GM18951 (cell line): ENCODE data around the gene KLHDC8B.

Source experiments
- POLR2A ChIP-seq: IDR thresholded peaks from 4 replicates; pipeline ENCODE4 v1.6.1; 2011; ENCODE audit warnings: mild to moderate bottlenecking; ENCODE audit not compliant: insufficient read length, insufficient read depth; ENCODE audit errors: extremely low read depth
- in situ Hi-C: fragments of 300-500 bp; cut with MboI; formaldehyde crosslinking; loops from one replicate; pipeline ENCODE4 v1.12.0; 2022; ENCODE audit warnings: low sequenced_read_pairs, mixed read lengths, inconsistent platforms; ENCODE audit not compliant: unreplicated experiment

Gene KLHDC8B

DNA sequence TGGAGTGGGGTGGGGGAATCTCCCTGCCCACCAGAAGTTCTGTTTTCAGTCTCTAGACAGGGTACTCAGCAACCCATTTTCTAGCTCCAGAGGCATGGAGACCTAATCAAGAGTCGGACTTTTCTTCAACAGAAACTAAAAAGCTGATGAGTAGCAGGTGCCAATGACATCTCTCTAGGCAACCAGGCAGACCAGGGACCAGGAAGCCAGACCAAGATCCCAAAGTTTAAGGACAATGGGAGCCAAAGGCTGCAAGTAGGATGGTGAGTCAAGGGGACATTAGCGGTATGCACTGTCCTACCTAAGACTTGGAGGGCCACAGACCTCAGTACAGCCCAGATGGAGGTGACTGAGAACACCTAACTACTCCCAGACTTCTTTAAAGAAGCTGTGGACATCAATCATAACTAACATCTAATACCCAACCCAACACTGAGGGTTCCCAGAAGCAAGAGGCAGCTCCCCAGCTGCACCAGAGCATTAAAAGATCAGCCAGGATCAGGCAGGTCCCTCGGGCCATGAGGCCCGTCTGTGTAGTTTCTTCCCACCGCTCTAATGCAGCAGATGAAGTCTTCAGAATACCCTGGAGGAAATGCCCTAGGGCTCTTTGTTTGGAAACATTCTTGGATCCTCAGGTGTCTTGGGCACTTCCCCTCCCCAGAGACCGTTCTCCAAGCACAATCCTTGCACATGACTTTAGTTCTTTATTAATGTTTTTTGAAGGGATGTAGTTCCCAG lies 6.2 kb upstream of the KLHDC8B start:
- in situ Hi-C loops = no loop called here

DNA sequence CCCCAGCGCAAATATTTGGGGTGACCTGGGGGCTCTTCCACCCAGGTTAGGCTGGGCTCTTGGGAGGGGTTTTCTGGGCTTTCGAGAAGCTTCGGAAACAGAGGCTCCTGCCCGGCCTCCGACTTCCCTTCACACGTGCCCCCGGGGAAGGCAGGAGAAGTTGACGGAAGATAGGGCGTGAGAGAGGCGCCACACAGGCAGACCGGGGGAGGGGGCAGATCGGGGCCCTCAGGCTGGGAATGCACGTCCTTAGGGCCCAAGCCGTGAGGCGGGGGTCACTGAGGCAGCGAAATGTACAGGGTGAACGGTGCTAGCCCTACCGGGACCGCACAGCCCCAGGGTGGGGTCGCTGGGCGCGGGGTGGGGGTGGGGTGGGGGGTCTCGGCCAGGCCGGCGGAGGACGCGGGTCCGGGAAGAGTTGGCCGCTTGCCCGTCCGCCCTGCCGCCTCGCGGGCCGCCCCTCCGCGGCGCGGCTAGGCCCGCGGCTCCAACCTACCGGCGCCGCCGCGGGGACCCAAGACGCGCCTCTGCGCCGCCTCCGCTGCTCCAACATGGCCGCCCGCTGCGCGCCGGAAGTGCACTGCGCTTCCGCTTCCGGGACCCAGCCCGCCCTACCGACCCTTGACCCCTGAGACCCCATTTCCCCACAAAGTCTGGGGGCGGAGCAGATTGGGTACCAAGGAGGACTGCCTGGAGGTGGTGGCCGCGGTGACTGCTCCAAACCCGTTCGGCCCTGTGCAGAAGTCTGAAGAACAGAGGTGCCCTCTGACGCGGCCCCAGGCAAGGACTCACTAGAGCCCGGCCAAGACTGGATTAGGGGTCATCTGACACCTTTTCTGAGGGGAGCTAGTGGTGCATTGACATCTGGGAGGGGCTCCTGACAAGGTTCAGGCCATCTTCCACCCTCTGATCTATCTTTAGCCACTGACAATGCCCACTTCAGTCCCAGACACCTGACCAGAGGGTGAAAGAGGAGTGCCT lies 5.3 kb upstream of the KLHDC8B start, which contains the start of gene CCDC71:
CCDC71 (minus strand) TSS at position 561 of the 981 bp plus-strand sequence. CDS start 2,123 bp downstream, outside the sequence.
- in situ Hi-C loops = no loop called here
- peak; percentile 81 for TF ChIP-seq POLR2A

More for the DNA sequence above, 6.2 kb upstream of the KLHDC8B start:
- TF ChIP-seq POLR2A = no peak

DNA sequence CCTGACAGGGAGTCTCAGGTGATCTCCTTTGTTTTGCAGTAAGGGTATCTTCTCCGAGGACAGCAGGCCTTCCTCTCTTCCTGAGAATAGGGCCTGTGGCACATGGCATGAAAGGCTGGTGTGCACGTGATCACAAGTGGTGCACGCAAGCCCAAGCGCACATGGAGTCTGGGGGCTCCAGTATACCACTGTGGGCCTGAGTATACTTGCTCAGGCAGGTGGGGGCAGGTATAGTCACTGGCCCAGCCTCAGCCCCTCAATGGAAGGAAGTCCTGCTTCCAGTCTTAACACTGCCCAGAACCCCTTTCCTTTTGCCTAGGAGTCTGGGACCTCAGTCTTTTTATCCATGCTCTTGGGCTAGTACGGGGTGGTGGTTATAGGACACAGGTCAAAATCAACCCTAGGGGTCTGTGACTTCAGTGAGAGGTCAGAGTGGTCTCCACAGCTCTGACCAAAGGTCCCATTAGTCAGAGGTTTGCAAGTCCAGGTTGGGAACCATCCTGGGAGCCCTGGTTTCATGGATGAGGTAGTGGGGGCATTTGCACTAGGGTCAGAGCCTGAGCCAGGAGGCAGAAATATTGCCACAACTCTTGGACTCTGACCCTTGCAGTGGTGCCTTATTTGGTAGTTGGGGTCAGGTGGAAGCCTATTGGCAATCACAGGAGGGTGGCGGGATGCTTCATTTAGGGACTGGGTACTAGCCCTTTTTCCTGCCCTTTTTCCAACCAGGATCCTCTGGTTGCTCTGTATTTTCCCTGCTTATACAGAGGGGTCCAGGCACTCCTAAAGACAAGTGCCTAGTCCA lies 4.4 kb upstream of the KLHDC8B start:
- no peak for TF ChIP-seq POLR2A
- in situ Hi-C loops = no loop called here

DNA sequence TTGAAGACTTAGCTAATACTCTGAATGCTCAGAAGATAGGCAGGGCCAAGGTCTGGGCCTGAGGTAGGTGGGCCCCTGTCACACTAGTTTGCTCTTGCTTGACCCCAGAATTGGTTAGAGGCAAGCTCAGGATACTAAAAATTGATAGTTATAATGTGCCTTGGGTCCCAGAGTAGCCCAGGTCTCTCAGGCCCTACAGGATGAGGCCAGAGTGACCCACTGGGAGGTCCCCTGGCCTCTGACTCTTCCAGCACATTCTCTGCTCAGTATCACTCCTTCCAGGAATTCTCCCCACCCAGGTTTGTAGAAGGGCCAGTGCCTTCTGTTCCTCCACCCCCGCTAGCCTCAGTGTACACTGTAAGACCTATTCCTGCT lies 667 bp upstream of the KLHDC8B start:
- no peak for TF ChIP-seq POLR2A
- in situ Hi-C loops = loop anchor here (10.0 kb wide), 1 partner anchor 274 kb away; no protein-coding TSS in a partner anchor

DNA sequence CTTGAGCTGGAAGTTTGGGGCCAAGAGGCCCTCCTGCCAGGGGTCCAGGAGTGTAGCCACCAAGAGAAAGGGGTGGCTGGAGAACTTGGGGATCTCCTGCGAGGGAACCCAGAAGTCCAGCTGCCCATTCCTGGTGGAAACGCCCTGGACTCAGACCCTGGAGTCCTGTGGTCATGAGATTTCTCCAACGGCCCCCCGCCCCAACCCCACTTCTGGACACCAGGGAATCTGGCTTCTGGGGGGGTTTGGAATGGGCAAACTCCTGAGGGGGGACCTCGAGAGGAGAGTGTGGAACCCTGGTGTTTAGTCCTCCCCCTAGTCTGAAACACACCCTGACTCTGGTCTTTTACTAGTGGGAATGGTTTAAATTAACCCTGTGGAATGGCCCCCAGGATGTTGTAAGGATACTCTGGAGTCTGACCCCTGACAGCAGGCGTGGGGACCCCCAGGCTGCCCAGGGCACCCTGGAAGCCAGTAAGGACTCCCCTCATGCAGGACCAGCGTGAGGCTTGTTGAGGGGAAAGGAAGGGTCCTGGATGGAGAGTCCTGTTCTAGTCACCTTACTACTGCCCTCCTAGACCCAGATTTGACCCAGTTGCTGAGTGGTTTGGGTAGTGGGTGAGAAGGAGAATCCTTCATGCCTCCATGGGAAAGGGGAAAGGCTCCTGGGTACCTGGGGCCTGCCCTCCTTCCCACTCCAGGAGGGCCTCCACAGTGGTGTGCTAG lies 540 bp downstream of the KLHDC8B start:
- in situ Hi-C loops = loop anchor here (10.0 kb wide), 1 partner anchor 273 kb away; no protein-coding TSS in a partner anchor
- TF ChIP-seq POLR2A = no peak

DNA sequence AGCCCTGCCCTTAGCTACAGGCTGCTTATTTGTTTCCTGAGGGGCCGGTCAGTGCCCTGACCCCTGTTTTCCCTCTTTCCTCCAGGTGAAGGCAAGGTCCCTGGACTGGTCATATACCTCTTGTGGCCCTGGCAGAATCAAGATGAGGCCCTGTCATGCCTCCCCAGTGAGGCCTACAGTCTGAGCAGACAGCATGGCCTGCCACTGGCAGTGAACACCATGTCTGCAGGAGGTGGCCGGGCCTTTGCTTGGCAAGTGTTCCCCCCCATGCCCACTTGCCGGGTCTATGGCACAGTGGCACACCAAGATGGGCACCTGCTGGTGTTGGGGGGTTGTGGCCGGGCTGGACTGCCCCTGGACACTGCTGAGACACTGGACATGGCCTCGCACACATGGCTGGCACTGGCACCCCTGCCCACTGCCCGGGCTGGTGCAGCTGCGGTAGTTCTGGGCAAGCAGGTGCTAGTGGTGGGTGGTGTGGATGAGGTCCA lies 1.2 kb downstream of the KLHDC8B start:
- in situ Hi-C loops = loop anchor here (10.0 kb wide), 1 partner anchor 272 kb away; no protein-coding TSS in a partner anchor
- TF ChIP-seq POLR2A = no peak

DNA sequence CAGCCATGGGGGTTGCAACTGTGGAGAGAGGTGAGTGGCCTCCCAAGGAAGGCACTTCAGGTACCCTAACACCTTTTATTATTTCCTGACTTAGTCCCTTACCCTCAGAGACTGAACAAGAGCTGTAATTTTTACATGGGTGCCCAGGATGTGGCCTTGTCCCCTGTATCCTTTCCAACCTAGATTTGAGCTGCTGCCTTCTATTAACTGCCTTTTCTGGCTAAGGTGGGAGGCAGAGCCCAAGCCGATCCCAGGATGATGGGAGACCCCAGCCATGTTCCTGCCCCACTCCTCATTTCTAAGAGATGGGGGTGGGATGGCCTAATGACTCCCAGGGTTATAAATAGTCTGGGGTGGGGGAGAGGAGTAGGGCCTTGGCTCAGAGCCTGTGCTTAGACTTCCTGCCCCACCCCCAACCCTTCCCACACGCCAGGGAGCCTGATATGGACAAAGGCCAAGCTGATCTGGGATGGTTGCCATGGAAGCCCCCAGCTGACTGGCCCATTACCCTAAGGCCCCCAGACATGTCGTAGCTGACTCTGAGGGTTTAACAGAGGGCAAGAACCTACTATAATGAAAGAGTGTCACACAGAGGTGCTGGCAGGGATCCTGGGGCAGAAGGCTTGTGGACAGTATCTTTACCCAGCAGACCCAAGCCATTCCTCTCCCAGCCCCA lies 1.9 kb downstream of the KLHDC8B start:
- no peak for TF ChIP-seq POLR2A
- in situ Hi-C loops = loop anchor here (10.0 kb wide), 1 partner anchor 272 kb away; no protein-coding TSS in a partner anchor

DNA sequence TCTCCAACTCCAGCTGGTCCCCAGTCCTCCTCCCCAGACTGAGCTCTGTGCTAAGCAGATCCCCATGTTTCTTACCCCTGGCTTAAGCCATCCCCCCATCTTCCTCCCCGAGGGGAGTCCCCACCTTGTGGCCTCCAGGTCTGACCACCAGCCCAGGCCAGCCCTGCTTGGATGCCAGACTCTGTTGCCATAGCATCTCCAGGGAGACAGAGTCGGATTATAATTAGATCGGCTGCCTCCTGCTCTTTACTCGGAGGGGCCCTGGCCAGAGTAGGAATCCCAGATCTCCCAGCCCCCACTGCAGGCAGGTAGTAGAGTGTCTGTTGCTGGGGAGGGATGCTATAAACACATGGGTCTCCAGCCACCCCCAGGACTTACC lies 2.4 kb downstream of the KLHDC8B start:
- no peak for TF ChIP-seq POLR2A
- in situ Hi-C loops = loop anchor here (10.0 kb wide), 1 partner anchor 271 kb away; no protein-coding TSS in a partner anchor

DNA sequence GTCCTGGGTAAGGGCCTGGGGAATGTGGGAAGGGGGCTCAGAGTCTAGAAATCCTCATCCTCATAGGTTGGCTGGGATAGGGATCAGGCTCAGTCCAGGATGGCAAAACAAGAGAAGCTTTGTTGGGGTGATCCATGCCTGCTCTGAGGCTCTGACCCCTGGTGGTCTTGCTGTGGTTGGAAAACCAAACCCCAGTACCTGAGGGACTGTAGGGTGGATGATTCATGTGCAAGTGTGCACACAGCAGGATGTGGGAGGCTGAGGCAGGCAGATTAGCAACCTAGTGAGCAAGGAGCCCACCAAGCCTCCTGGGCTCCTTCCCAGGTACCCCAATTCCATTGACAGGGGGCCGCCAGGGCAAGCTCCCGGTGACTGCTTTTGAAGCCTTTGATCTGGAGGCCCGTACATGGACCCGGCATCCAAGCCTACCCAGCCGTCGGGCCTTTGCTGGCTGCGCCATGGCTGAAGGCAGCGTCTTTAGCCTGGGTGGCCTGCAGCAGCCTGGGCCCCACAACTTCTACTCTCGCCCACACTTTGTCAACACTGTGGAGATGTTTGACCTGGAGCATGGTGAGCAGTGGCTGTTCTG lies 3.1 kb downstream of the KLHDC8B start:
- in situ Hi-C loops = loop anchor here (10.0 kb wide), 1 partner anchor 270 kb away; no protein-coding TSS in a partner anchor

DNA sequence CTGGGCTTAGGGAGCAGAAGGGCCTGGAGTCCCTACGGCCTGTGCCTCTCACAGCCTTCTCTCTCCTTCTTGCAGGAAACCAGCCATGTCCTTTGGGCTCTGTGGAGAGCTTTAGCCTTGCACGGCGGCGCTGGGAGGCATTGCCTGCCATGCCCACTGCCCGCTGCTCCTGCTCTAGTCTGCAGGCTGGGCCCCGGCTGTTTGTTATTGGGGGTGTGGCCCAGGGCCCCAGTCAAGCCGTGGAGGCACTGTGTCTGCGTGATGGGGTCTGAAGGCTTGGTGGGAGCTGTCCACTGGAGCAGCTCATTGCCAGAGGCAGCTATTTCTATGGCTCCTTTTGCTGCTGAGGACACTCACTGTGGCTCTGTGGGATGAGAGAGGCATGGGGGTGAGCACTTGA lies 4.1 kb downstream of the KLHDC8B start:
- in situ Hi-C loops = loop anchor here (10.0 kb wide), 1 partner anchor 269 kb away; no protein-coding TSS in a partner anchor
- TF ChIP-seq POLR2A = no peak

More for the DNA sequence above, 3.1 kb downstream of the KLHDC8B start:
- no peak for TF ChIP-seq POLR2A

DNA sequence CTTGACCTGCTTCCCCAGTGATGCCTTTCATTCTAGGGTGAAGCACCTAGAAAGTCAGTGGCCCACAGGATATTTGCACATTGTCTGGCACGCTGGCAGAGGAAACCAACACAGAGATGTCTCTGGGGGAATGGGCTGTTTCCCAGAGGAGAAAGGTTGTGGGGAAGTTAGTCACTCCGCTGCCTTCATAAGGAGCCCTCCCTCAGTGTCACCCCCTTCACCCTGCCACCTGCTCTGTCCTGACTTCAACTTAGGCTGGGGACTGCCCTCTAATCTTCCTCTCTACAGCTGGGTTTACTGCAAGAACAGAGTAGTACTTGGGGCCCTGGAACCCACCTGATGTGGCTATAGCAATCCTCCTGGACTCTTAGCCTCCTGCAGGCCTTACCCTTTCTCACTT lies 5.7 kb downstream of the KLHDC8B start:
- no peak for TF ChIP-seq POLR2A
- in situ Hi-C loops = loop anchor here (10.0 kb wide), 1 partner anchor 268 kb away; no protein-coding TSS in a partner anchor

DNA sequence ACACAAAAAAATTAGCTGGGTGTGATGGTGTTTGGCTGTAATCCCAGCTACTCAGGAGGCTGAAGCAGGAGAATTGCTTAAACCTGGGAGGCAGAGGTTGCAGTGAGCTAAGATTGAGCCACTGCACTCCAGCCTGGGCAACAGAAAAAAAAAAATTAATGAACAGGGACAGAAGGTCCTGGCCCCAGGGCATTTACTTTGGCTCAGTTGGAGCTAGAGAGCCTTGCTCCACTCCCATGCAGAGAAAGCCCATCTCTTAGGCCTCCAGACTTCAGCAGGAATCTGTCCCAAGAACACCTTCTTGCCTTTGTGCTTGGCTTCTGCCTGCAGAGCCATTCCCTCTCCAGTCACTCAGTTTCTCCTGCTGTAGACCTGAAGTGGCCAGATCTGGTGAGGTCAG lies 8.7 kb downstream of the KLHDC8B start:
- in situ Hi-C loops = no loop called here

More for the DNA sequence above, 8.7 kb downstream of the KLHDC8B start:
- TF ChIP-seq POLR2A = no peak
